K562 (cell line): ENCODE results near the gene FAM124A. TPM values are rescaled to one million over a fixed set of nuclear protein-coding genes. Genes with fewer than 3 reads are reported as not detected.

Source experiments
- ATAC-seq: fragments of 200-7000 bp; cut with Tn5 transposase; 3 replicates; pipeline ENCODE4 v1.9.1; 2020; ENCODE audit warnings: moderate library complexity
- BruUV-seq: library from RNA; stranded (reverse); fragments of 400-500 nt; replicated peaks from 2 replicates; lab custom pipeline; 2021; lab: Mats Ljungman, UMichigan
- CTCF ChIA-PET: fragments of 300-600 bp; formaldehyde crosslinking; extraction: SDS; loops from one replicate; lab custom pipeline; 2021; ENCODE audit warnings: low intra/inter-chr PET ratio; lab: Yijun Ruan, JAX
- POLR2A ChIA-PET: fragments of 300-600, 350-650 bp; sonication (Branson Sonifier 250); formaldehyde crosslinking; extraction: SDS; loops from one replicate; lab custom pipeline; 2021; ENCODE audit warnings: antibody characterized with exemption, inconsistent platforms; lab: Yijun Ruan, JAX
- DNase-seq, 4 experiments: peaks; one replicate each; pipeline versions ENCODE4 v3.0.0 to v3.0.0-alpha.2; 2011 to 2018; ENCODE audit warnings: low spot score in 3 of 4, mixed read lengths in 3 of 4; ENCODE audit errors: extremely low read depth in 1 of 4
- FAIRE-seq: peaks from 2 replicates; lab custom pipeline; 2011; peaks lifted over from hg19 to GRCh38; lab: Jason Lieb, UNC
- H2AFZ ChIP-seq: 2 replicates; pipeline ENCODE4 v1.6.0; 2011; ENCODE audit warnings: low read depth, low read length, control low read depth, inconsistent platforms
- H3K27ac ChIP-seq: fragments of 200-600 bp; 3 replicates; pipeline ENCODE4 v1.8.0; 2011; ENCODE audit warnings: low read depth, mild to moderate bottlenecking, control low read depth, inconsistent platforms, low read length, moderate library complexity, mixed read lengths; ENCODE audit errors: extremely low read depth
- H3K27me3 ChIP-seq, 2 experiments: fragments of 300-600 bp in 1 of 2; 2 replicates in 1 of 2; 3 replicates in 1 of 2; pipeline versions ENCODE4 v1.6.0 to v1.8.0; 2011; ENCODE audit warnings: inconsistent platforms in 2 of 2, low read length in 2 of 2, mild to moderate bottlenecking in 1 of 2, mixed read lengths in 1 of 2, moderate library complexity in 1 of 2; ENCODE audit not compliant: control insufficient read depth in 2 of 2, insufficient read depth in 2 of 2
- H3K36me3 ChIP-seq: fragments of 300-600 bp; 3 replicates; pipeline ENCODE4 v1.8.0; 2011; ENCODE audit warnings: mild to moderate bottlenecking, low read length, inconsistent platforms; ENCODE audit not compliant: control insufficient read depth, insufficient read depth
- H3K4me1 ChIP-seq, 2 experiments: fragments of 200-600 bp in 1 of 2; replicated peaks in 1 of 2; 2 replicates in 1 of 2; 3 replicates in 1 of 2; pipeline versions ENCODE4 v1.5.1 to v1.8.0; 2011; ENCODE audit warnings: inconsistent platforms in 2 of 2, low read length in 2 of 2, mild to moderate bottlenecking in 1 of 2, mixed read lengths in 1 of 2, moderate library complexity in 1 of 2; ENCODE audit not compliant: control insufficient read depth in 2 of 2, insufficient read depth in 2 of 2
- H3K4me2 ChIP-seq: 2 replicates; pipeline ENCODE4 v1.6.1; 2011; ENCODE audit warnings: low read length, control low read depth, inconsistent platforms, mixed read lengths; ENCODE audit not compliant: insufficient read depth
- H3K4me3 ChIP-seq: fragments of 200-600 bp; sonication (generic), shearing (Covaris generic); 2 replicates; pipeline ENCODE4 v1.5.1; 2016; ENCODE audit warnings: control low read depth, inconsistent platforms
- H3K79me2 ChIP-seq: fragments of 200-600 bp; 3 replicates; pipeline ENCODE4 v1.8.0; 2011; ENCODE audit warnings: low read length, inconsistent platforms; ENCODE audit not compliant: control insufficient read depth, insufficient read depth
- H3K9ac ChIP-seq, 2 experiments: 2 replicates each; pipeline versions ENCODE4 v1.6.0 to v1.6.1; 2011; ENCODE audit warnings: low read depth in 2 of 2, low read length in 2 of 2, control low read depth in 1 of 2, inconsistent platforms in 1 of 2, mild to moderate bottlenecking in 1 of 2, mixed read lengths in 1 of 2; ENCODE audit not compliant: insufficient read depth in 1 of 2
- H3K9me1 ChIP-seq: one replicate; pipeline ENCODE4 v1.6.0; 2011; ENCODE audit warnings: inconsistent platforms, mild to moderate bottlenecking, low read length, moderate library complexity; ENCODE audit not compliant: control insufficient read depth, insufficient read depth
- H3K9me3 ChIP-seq: replicated peaks from 2 replicates; pipeline ENCODE4 v1.5.1; 2011; ENCODE audit warnings: low read depth, low read length, inconsistent platforms; ENCODE audit not compliant: control insufficient read depth, insufficient read depth
- H4K20me1 ChIP-seq: replicated peaks from 2 replicates; pipeline ENCODE4 v1.6.1; 2011; ENCODE audit warnings: low read length, inconsistent platforms, mixed read lengths; ENCODE audit not compliant: control insufficient read depth, insufficient read depth
- BHLHE40 ChIP-seq: IDR thresholded peaks from 2 replicates; pipeline ENCODE4 v1.6.1; 2011; ENCODE audit warnings: low read length, improper control_type of control experiment
- ELK3 ChIP-seq: fragments of 450-650 bp; formaldehyde crosslinking; IDR thresholded peaks from 2 replicates; pipeline ENCODE4 v1.4.0; 2020; ENCODE audit warnings: mild to moderate bottlenecking
- MBD1 ChIP-seq: fragments of 250-450 bp; sonication (Bioruptor Pico); IDR thresholded peaks from 2 replicates; pipeline ENCODE4 v1.8.0; 2022; ENCODE audit warnings: inconsistent platforms
- MCM7 ChIP-seq, 2 experiments: fragments of 450-650 bp; IDR thresholded peaks; 2 replicates each; pipeline ENCODE4 v1.6.1; 2016 to 2018
- TFE3 ChIP-seq: fragments of 450-650 bp; formaldehyde crosslinking; IDR thresholded peaks from 2 replicates; pipeline ENCODE4 v1.4.0; 2020; ENCODE audit warnings: mild to moderate bottlenecking, mixed read lengths
- TGIF2 ChIP-seq: sonication (generic); formaldehyde crosslinking; IDR thresholded peaks from 2 replicates; pipeline ENCODE4 v1.8.1; 2022; ENCODE audit warnings: mild to moderate bottlenecking, missing genetic modification reagents, moderate library complexity
- ZBTB5 ChIP-seq: fragments of 450-650 bp; IDR thresholded peaks from 2 replicates; pipeline ENCODE4 v1.6.1; 2017; ENCODE audit warnings: antibody characterized with exemption
- ZNF639 ChIP-seq, 2 experiments: fragments of 200-800 bp in 1 of 2; sonication (Bioruptor generic) in 1 of 2; sonication (generic) in 1 of 2; formaldehyde crosslinking in 1 of 2; IDR thresholded peaks in 1 of 2; conservative IDR thresholded peaks in 1 of 2; 2 replicates each; pipeline versions ENCODE4 v1.5.0 to v1.6.1; 2016 to 2020; ENCODE audit warnings: missing compliant biosample characterization in 1 of 2, missing genetic modification characterization in 1 of 2, missing genetic modification reagents in 1 of 2
- ZNF668 ChIP-seq: fragments of 250-450 bp; sonication (Bioruptor Pico); IDR thresholded peaks from 2 replicates; pipeline ENCODE4 v1.8.0; 2022; ENCODE audit warnings: mild to moderate bottlenecking, inconsistent platforms
- WGBS: fragments of 100-300 bp; shearing (Covaris generic); methylation state at CpG from one replicate; pipeline ENCODE4 v1.1.6; 2016; ENCODE audit warnings: low coverage, mixed read lengths; ENCODE audit not compliant: insufficient coverage; ENCODE audit errors: missing lambda C conversion rate; 5-methylcytosine and 5-hydroxymethylcytosine counted together
- in situ Hi-C: fragments of 300-500 bp; cut with MboI; formaldehyde crosslinking; loops from 4 replicates; pipeline ENCODE4 v1.15.0; 2018; ENCODE audit warnings: inconsistent platforms, mixed read lengths
- intact Hi-C: fragments of 100-400 bp; cut with micrococcal nuclease; formaldehyde crosslinking; loops from 2 replicates; pipeline ENCODE4 v1.14.2; 2022
- polyA plus RNA-seq, 8 experiments: library from polyadenylated mRNA; depleted of rRNA in 4 of 8; stranded (reverse) in 5 of 8; unstranded in 3 of 8; fragments of >200 nt; fragmentation: Nextera tagmentation in 2 of 8; fragmentation: Illumina TruSeq in 1 of 8; extraction: Ambion mirVana in 2 of 8; extraction: Trizol in 1 of 8; gene quantifications; 2 replicates each; pipeline versions ENCODE4 v1.2.1 to v1.2.3, GENCODE V29; 2011 to 2014; ENCODE audit warnings: inconsistent platforms in 1 of 8, missing spikeins in 1 of 8
- total RNA-seq, 7 experiments: library from RNA; depleted of rRNA in 6 of 7; stranded (reverse); fragments of >200 nt in 6 of 7; fragmentation: Illumina TruSeq in 2 of 7; extraction: Trizol in 2 of 7; gene quantifications; 2 replicates each; pipeline versions ENCODE4 v1.2.1 to v1.2.3, GENCODE V29; 2011 to 2021; ENCODE audit warnings: low replicate concordance in 1 of 7

Gene FAM124A
- total and polyA plus RNA-seq, 9 of the 15 experiments (the other 6 are each of a cell fraction or from before 2014, with no cell fraction given), result not detected

- TF ChIP-seq TFE3 (CRISPR knock-in tag), result no peak
- TF ChIP-seq MBD1 (CRISPR knock-in tag), result no peak
- TF ChIP-seq ELK3 (CRISPR knock-in tag), result no peak
Measured at GRCh38 chr13:51266642-51267041, 44.4 kb downstream of the FAM124A start (continued).

GRCh38 chr13:51267622-51268021 lies 45.4 kb downstream of the FAM124A start:
- in situ Hi-C loops, result no loop called here
- no peak overlapping the region for H3K27ac ChIP-seq
- no peaks in the 10 kb centered on the region for H3K79me2 ChIP-seq
- ATAC-seq (no peak), FAIRE-seq (no peak), DNase-seq (no peak)
- ChIA-PET POLR2A (interaction anchor here (0.8 kb wide), 1 partner anchor 545 kb away, joined by 3 read pairs; no protein-coding TSS in a partner anchor), CTCF (no interaction called here)
- no peaks in the 10 kb centered on the region for H4K20me1 ChIP-seq
- H3K36me3 ChIP-seq, result no peaks in the 10 kb centered on the region
- H3K9me1 ChIP-seq, result no peaks in the 10 kb centered on the region
- H3K9me3 ChIP-seq, result no peaks in the 10 kb centered on the region
- H3K4me3 ChIP-seq, result no peak overlapping the region
- BruUV-seq, result no TSS peak
- no peak overlapping the region for H2AFZ ChIP-seq
- 0% methylated on average over 4 of the region's 6 CpGs for WGBS
- intact Hi-C loops, result no loop called here
- H3K4me2 ChIP-seq, result no peak overlapping the region
- H3K27me3 ChIP-seq, result peaks cover 0 to 27% of the 10 kb centered on the region in 2 experiments; a peak in 2 of 5 replicates
- no peak overlapping the region for H3K9ac ChIP-seq
- H3K4me1 ChIP-seq, result no peaks in the 10 kb centered on the region
- no peak for TF ChIP-seq MCM7 (IDR thresholded peaks at IDR 0.05)
- no peak for TF ChIP-seq ZNF639 (CRISPR knock-in tag; conservative IDR thresholded peaks at IDR 0.05 in 1 of 2, IDR thresholded peaks at IDR 0.05 in 1 of 2)
- no peak for TF ChIP-seq ZBTB5
- TF ChIP-seq BHLHE40, result no peak
- TF ChIP-seq TGIF2 (CRISPR knock-in tag), result no peak
- no peak for TF ChIP-seq ZNF668 (CRISPR knock-in tag)
